WI38 (cell line): Measurements from ENCODE around the gene SGCD.

Experiments
- H3K4me3 ChIP-seq: 2 replicates; pipeline ENCODE4 v1.5.1; 2011; ENCODE audit warnings: low read depth, mild to moderate bottlenecking, control low read depth, low read length
- CTCF ChIP-seq: IDR thresholded peaks from 2 replicates; pipeline ENCODE4 v1.5.1; 2012; ENCODE audit warnings: low read depth, mild to moderate bottlenecking, control low read depth, low read length

Gene SGCD

GRCh38 chr5:156388233-156388632, 61.3 kb downstream of the SGCD start:
- TF ChIP-seq CTCF = no peak
- no peak overlapping the region for H3K4me3 ChIP-seq

GRCh38 chr5:156391139-156391538, 64.2 kb downstream of the SGCD start:
- no peak overlapping the region for H3K4me3 ChIP-seq
- TF ChIP-seq CTCF = no peak

- TF ChIP-seq CTCF = no peak
- H3K4me3 ChIP-seq = no peak overlapping the region
Observed at GRCh38 chr5:156393980-156394379, 67.0 kb downstream of the SGCD start.

- no peak for TF ChIP-seq CTCF
Observed at GRCh38 chr5:156394642-156395305, 67.8 kb downstream of the SGCD start.

GRCh38 chr5:156395306-156395675, 68.3 kb downstream of the SGCD start:
- TF ChIP-seq CTCF = no peak
- no peak overlapping the region for H3K4me3 ChIP-seq

More at GRCh38 chr5:156394642-156395305, 67.8 kb downstream of the SGCD start:
- no peak overlapping the region for H3K4me3 ChIP-seq

GRCh38 chr5:156396063-156396829, 69.3 kb downstream of the SGCD start:
- no peak for TF ChIP-seq CTCF
- H3K4me3 ChIP-seq = no peak overlapping the region

- no peak overlapping the region for H3K4me3 ChIP-seq
- TF ChIP-seq CTCF = no peak
Observed at GRCh38 chr5:156396830-156397081, 69.8 kb downstream of the SGCD start.
